ENCODE data around the gene GRK3. TPM values are rescaled to one million over a fixed set of nuclear protein-coding genes. Genes with fewer than 3 reads are reported as not detected.

Gene GRK3
- total RNA-seq, 1 donor from 2014 or later, result 4.0 TPM

- ATAC-seq (no peak), DNase-seq (ENCODE audit: missing footprints) (no peak)
- intact Hi-C loops (cut with DNase I), result no loop called here
These were observed 77.2 kb downstream of the GRK3 start for GRCh38 chr22:25641650-25642049.

GRCh38 chr22:25643232-25644000 is 78.9 kb downstream of the GRK3 start:
- DNase-seq (ENCODE audit: missing footprints), result no peak
- intact Hi-C loops (cut with DNase I), result no loop called here
- ATAC-seq, result no peak

- peak; percentile 81 for ATAC-seq
- intact Hi-C loops (cut with DNase I), result no loop called here
- peak; percentile 63 for DNase-seq (ENCODE audit: missing footprints)
These were observed 79.6 kb downstream of the GRK3 start for GRCh38 chr22:25644122-25644521.

GRCh38 chr22:25645266-25645665 is 80.8 kb downstream of the GRK3 start:
- no peak for DNase-seq (ENCODE audit: missing footprints)
- intact Hi-C loops (cut with DNase I), result no loop called here
- no peak for ATAC-seq

GRCh38 chr22:25645964-25646363 is 81.5 kb downstream of the GRK3 start:
- intact Hi-C loops (cut with DNase I), result no loop called here
- DNase-seq (ENCODE audit: missing footprints) (no peak), ATAC-seq (no peak)

- DNase-seq (ENCODE audit: missing footprints) (no peak), ATAC-seq (no peak)
- intact Hi-C loops (cut with DNase I), result no loop called here
These were observed 86.4 kb downstream of the GRK3 start for GRCh38 chr22:25650833-25651232.

- ATAC-seq (no peak), DNase-seq (ENCODE audit: missing footprints) (no peak)
- intact Hi-C loops (cut with DNase I), result no loop called here
These were observed 87.0 kb downstream of the GRK3 start for GRCh38 chr22:25651332-25652085.

GRCh38 chr22:25654676-25655075 is 90.2 kb downstream of the GRK3 start:
- ATAC-seq (no peak), DNase-seq (ENCODE audit: missing footprints) (no peak)
- intact Hi-C loops (cut with DNase I), result no loop called here

- intact Hi-C loops (cut with DNase I), result no loop called here
- no peak for ATAC-seq
- DNase-seq (ENCODE audit: missing footprints), result no peak
These were observed 91.0 kb downstream of the GRK3 start for GRCh38 chr22:25655371-25655935.

GRCh38 chr22:25656724-25657123 is 92.2 kb downstream of the GRK3 start:
- DNase-seq (ENCODE audit: missing footprints) (no peak), ATAC-seq (no peak)
- intact Hi-C loops (cut with DNase I), result no loop called here

- no peak for ATAC-seq
- DNase-seq (ENCODE audit: missing footprints), result no peak
- intact Hi-C loops (cut with DNase I), result no loop called here
These were observed 94.2 kb downstream of the GRK3 start for GRCh38 chr22:25658633-25659032.

GRCh38 chr22:25659413-25659812 is 94.9 kb downstream of the GRK3 start:
- intact Hi-C loops (cut with DNase I), result no loop called here
- DNase-seq (ENCODE audit: missing footprints), result no peak
- ATAC-seq, result no peak

- ATAC-seq, result no peak
- no peak for DNase-seq (ENCODE audit: missing footprints)
- intact Hi-C loops (cut with DNase I), result no loop called here
These were observed 95.9 kb downstream of the GRK3 start for GRCh38 chr22:25660336-25660735.

GRCh38 chr22:25661073-25661472 is 96.6 kb downstream of the GRK3 start:
- ATAC-seq, result peak; percentile 71
- DNase-seq (ENCODE audit: missing footprints), result no peak
- intact Hi-C loops (cut with DNase I), result no loop called here

- DNase-seq (ENCODE audit: missing footprints) (no peak), ATAC-seq (no peak)
- intact Hi-C loops (cut with DNase I), result no loop called here
These were observed 99.2 kb downstream of the GRK3 start for GRCh38 chr22:25663654-25664053.

GRCh38 chr22:25666308-25666707 is 101.8 kb downstream of the GRK3 start:
- intact Hi-C loops (cut with DNase I), result no loop called here
- peak; percentile 66 for DNase-seq (ENCODE audit: missing footprints)
- peak; percentile 71 for ATAC-seq

- DNase-seq (ENCODE audit: missing footprints) (no peak), ATAC-seq (no peak)
- intact Hi-C loops (cut with DNase I), result no loop called here
These were observed 104.0 kb downstream of the GRK3 start for GRCh38 chr22:25668437-25668836.

- DNase-seq (ENCODE audit: missing footprints) (no peak), ATAC-seq (peak; percentile 15)
- intact Hi-C loops (cut with DNase I), result no loop called here
These were observed 105.0 kb downstream of the GRK3 start for GRCh38 chr22:25669253-25670069.

- DNase-seq (ENCODE audit: missing footprints), result no peak
- no peak for ATAC-seq
- intact Hi-C loops (cut with DNase I), result no loop called here
These were observed 105.6 kb downstream of the GRK3 start for GRCh38 chr22:25670070-25670461.

All from Right ventricle myocardium inferior (tissue), 1 donor.